CD4-positive, alpha-beta T cell treated with Interferon alpha-2 for 1 hour (primary cell): ENCODE measurements around the gene ARRDC2.
"Not testable (repeated sequence)": the region's sequence is repeated elsewhere in the genome, so short reads cannot be mapped to it uniquely, and the experiment has no call there.

ENCODE experiments used
- DNase-seq, 2 donors: peaks; one replicate each; pipeline ENCODE4 v3.0.0-alpha.2; 2020 to 2022

Gene ARRDC2

GRCh38 chr19:17993076-17993813 lies 14.7 kb upstream of the ARRDC2 start:
- no peak for DNase-seq

GRCh38 chr19:17996826-17997316 lies 11.1 kb upstream of the ARRDC2 start:
- peak; percentile 83 to 89 for DNase-seq

GRCh38 chr19:17997969-17998826 lies 9.8 kb upstream of the ARRDC2 start:
- DNase-seq: no peak

DNA sequence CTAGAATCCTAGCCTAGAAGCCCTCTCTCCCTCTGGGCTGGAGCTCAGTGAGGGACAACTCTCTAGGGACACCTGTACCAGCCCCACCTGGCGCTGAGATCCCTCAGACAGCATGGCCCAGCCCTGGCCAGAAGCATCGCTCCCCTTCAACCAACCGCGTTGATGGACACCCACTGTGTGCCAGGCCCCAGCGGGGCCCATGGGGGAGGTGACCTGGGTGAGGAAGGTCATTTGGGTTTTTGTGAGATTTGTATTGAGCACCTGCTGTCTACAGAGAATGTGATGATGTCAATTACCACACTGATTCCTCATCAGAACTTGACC lies 9.2 kb upstream of the ARRDC2 start:
- DNase-seq: no peak

DNA sequence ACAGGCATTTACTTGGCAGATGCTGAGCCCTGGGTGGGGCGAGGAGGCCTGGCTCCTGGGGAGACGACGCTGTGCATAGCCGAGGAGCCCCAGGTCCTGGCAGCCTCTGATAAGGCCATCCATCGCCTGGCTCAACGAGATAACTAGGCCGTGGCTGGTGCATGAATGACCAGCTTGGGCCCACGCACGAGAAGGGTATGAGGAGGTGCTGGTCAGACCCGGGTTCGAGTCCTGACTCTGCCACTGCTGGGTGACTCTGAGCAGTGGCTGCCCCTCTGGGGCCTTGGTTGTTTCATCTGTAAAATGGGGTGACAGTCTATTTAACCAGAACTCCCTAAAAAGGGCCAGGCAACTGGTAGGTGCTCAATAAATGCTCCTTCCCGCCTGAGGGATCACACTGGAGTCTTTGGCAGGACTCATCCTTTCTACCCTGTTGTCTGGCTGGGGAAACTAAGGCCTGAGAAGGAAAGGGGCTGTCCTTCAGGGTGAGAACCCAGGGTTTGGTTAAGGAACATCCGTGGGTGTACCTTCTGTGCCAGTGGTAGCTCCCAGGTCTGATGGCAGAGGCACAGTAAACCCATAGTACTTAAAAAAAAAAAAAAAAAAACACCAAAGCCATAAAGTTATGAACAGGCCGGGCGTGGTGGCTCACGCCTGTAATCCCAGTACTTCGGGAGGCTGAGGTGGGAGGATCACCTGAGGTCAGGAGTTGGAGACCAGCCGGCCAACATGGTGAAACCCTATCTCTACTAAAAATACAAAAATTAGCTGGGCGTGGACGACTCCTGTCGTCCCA lies 8.1 kb upstream of the ARRDC2 start:
- no peak for DNase-seq

DNA sequence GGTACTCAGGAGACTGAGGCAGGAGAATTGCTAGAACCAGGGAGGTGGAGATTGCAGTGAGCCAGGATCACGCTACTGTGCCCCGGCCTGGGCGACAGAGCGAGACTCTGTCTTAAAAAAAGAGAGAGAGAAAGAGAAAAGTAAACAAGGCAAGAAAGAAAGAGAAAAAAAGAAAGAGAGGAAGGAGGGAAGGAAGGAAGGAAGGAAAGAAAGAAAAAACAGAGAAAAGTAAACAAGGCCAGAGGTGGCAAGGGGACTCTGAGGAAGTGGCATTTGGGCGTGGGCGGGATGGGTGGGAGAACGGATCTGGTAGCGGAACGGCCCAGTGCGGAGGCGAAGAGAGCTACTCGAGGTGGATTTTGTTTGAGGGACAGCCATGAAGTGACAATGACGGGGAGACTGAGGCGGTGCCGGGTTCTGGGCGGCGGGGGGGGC lies 7.5 kb upstream of the ARRDC2 start:
- DNase-seq: no peak

- DNase-seq: peak; percentile 96 to 97
These were observed 6.8 kb upstream of the ARRDC2 start for GRCh38 chr19:18000915-18001776.

- no peak for DNase-seq
These were observed 6.1 kb upstream of the ARRDC2 start for GRCh38 chr19:18001777-18002345.

- peak; percentile 39 to 57 for DNase-seq
These were observed 5.6 kb upstream of the ARRDC2 start for GRCh38 chr19:18002347-18002850.

DNA sequence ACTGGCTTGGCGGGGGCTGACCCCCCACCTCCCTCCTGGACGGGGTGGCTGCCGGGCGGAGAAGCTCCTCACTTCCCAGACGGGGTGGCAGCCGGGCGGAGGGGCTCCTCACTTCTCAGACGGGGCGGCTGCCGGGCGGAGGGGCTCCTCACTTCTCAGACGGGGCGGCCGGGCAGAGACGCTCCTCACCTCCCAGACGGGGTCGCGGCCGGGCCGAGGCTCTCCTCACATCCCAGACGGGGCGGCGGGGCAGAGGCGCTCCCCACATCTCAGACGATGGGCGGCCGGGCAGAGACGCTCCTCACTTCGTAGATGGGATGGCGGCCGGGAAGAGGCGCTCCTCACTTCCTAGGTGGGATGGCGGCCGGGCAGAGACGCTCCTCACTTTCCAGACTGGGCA lies 2.2 kb upstream of the ARRDC2 start:
- DNase-seq: not testable (repeated sequence)

GRCh38 chr19:18007044-18007916 lies 690 bp upstream of the ARRDC2 start:
- DNase-seq: peak; percentile 78 to 86

- no peak for DNase-seq
These were observed 844 bp downstream of the ARRDC2 start for GRCh38 chr19:18008814-18009213.

- no peak for DNase-seq
These were observed 1.6 kb downstream of the ARRDC2 start for GRCh38 chr19:18009412-18010066.

GRCh38 chr19:18010149-18010548 lies 2.2 kb downstream of the ARRDC2 start:
- no peak for DNase-seq

DNA sequence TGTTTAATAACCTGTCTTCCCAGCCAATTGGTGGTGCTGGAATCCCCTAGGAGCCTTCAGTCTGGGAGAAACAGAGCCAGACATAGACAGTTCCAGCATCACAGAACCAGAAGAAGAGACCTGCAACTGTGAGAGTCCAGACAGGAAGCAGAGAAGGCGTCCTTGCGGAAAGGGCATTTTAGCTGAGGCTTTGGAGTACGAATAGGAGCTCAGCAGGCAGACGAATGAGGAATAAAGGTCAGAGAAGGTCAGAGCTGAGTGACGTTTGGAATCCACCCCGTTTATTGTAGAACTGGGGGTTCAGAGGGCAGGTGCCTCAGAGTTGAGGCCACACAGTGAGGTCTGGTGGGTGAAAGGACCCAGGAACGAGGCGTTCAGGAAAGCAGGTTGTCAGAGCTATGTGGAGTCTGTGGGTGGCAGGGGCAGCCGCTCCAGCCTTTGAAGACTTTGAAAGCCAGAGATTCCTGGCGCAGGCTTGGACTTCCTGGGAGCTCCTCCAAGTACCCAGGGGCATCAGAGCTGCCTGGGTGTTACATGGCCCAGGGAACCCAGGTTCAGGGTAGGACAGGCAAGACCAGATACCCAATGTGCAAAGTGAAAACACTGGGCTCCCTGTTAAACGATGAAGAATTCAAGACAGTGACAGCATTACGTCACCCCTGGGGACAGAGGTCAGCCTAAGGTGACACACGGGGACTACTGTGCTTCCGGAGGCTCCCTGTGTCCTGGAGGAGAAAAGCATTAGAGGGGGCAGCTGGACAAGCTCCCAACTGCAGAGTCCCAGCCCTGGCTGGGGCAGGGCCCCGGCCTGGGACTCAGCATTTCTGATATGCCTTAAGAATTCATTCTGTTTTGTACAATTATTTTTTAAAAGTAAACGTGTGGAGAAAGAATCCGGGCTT lies 5.5 kb downstream of the ARRDC2 start:
- DNase-seq: peak in 1 of 2 donors; percentile 27

GRCh38 chr19:18014197-18014596 lies 6.2 kb downstream of the ARRDC2 start:
- peak; percentile 21 to 64 for DNase-seq

GRCh38 chr19:18016209-18016910 lies 8.4 kb downstream of the ARRDC2 start:
- no peak for DNase-seq
